ENCODE data around the gene MKI67.

DNA sequence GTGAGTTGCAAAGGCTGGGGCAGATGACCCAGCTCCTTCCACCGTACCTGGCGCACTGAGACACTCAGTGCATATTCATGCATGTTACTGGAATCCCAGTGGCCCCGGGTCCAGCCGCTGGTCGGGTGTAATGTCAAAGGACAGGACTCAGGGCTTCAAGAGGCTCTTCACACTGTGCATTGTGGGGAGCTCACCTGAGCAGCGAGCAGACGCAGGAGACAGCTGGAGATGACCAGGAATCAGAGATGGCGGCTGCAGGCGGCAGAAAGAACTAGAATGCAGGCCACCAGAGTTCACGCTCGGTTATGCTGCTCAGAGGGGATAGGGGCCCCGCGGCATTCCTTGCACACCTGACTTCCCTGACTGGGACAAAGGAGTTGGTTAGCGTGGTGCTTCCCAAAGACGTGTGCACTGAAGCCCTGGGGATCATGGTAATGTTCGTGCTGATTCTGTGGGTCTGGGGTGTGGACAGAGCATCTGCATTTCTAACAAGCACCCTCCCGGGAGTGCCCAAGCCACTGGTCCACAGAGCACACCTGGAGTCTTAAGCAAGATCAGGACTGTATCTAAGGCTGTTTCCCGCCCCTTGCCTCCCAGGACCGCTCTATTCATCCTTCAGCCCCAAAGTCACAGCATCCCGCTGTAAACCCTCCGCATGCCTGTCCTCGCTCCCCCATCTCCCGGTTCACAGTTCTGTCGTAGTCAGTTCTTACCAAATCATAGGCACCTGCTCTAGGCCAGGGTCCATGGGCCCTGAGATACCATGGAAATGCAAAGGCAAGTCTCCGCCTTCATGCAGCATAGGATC, 71.0 kb downstream of the MKI67 start:
- no peak for TF ChIP-seq TEAD4 (IDR thresholded peaks at IDR 0.05; ENCODE audit: borderline replicate concordance, insufficient read depth)
- TF ChIP-seq, protein P1, sequence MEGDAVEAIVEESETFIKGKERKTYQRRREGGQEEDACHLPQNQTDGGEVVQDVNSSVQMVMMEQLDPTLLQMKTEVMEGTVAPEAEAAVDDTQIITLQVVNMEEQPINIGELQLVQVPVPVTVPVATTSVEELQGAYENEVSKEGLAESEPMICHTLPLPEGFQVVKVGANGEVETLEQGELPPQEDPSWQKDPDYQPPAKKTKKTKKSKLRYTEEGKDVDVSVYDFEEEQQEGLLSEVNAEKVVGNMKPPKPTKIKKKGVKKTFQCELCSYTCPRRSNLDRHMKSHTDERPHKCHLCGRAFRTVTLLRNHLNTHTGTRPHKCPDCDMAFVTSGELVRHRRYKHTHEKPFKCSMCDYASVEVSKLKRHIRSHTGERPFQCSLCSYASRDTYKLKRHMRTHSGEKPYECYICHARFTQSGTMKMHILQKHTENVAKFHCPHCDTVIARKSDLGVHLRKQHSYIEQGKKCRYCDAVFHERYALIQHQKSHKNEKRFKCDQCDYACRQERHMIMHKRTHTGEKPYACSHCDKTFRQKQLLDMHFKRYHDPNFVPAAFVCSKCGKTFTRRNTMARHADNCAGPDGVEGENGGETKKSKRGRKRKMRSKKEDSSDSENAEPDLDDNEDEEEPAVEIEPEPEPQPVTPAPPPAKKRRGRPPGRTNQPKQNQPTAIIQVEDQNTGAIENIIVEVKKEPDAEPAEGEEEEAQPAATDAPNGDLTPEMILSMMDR (IDR thresholded peaks at IDR 0.05) = no peak
